Heart left ventricle (tissue), 16 donors: ENCODE measurements around the gene ASCC3. TPM values are rescaled to one million over a fixed set of nuclear protein-coding genes. Genes with fewer than 3 reads are reported as not detected.

Experiments used
- ATAC-seq, 4 donors: fragments of 200-7000 bp; cut with Tn5 transposase; one replicate each; pipeline ENCODE4 v1.9.1; 2020 to 2022; ENCODE audit warnings: moderate library complexity in 4 of 4, mild to moderate bottlenecking in 3 of 4, moderate number of reproducible peaks in 1 of 4
- DNase-seq, 5 donors: peaks; one replicate each; pipeline ENCODE4 v3.0.0-alpha.2; 2020
- H3K27ac ChIP-seq, 12 donors: fragments of 200-600 bp; sonication (generic) in 4 of 12; one replicate each; pipeline versions ENCODE4 v1.5.0 to v1.8.0; 2016 to 2022; ENCODE audit warnings: mild to moderate bottlenecking in 2 of 12
- H3K27me3 ChIP-seq, 9 donors: fragments of 200-600 bp; sonication (generic) in 2 of 9; one replicate each; pipeline versions ENCODE4 v1.5.1 to v1.8.0; 2016 to 2022; ENCODE audit warnings: mild to moderate bottlenecking in 3 of 9
- H3K36me3 ChIP-seq, 9 donors: fragments of 200-600 bp; sonication (generic) in 2 of 9; one replicate each; pipeline versions ENCODE4 v1.5.0 to v1.8.0; 2018 to 2022; ENCODE audit warnings: mild to moderate bottlenecking in 2 of 9
- H3K4me1 ChIP-seq, 12 donors: fragments of 200-600 bp; sonication (generic) in 4 of 12; one replicate each; pipeline versions ENCODE4 v1.5.0 to v1.8.0; 2016 to 2022; ENCODE audit warnings: mild to moderate bottlenecking in 3 of 12
- H3K4me3 ChIP-seq, 12 donors: fragments of 200-600 bp; sonication (generic) in 4 of 12; one replicate each; pipeline versions ENCODE4 v1.5.0 to v1.8.0; 2017 to 2022; ENCODE audit warnings: mild to moderate bottlenecking in 9 of 12, moderate library complexity in 4 of 12
- H3K9me3 ChIP-seq, 12 donors: fragments of 200-600 bp; sonication (generic) in 4 of 12; one replicate each; pipeline versions ENCODE4 v1.5.0 to v1.8.0; 2016 to 2022; ENCODE audit warnings: mild to moderate bottlenecking in 1 of 12
- CTCF ChIP-seq, 12 donors: fragments of 200-600 bp; sonication (generic) in 4 of 12; IDR thresholded peaks; one replicate each; pipeline versions ENCODE4 v1.5.0 to v1.8.0; 2018 to 2022; ENCODE audit warnings: antibody characterized with exemption in 12 of 12, mild to moderate bottlenecking in 5 of 12
- POLR2A ChIP-seq, 2 donors: fragments of 450-650 bp; IDR thresholded peaks; one replicate each; pipeline ENCODE4 v1.6.1; 2017; ENCODE audit warnings: antibody characterized with exemption in 2 of 2, mild to moderate bottlenecking in 2 of 2, moderate library complexity in 2 of 2
- WGBS, 4 donors: extraction: QIAGEN DNeasy Blood & Tissue Kit in 2 of 4; methylation state at CpG; one replicate each; pipeline versions ENCODE4 v1.1.5 to v1.1.7; 2013 to 2018; 5-methylcytosine and 5-hydroxymethylcytosine counted together
- intact Hi-C, 10 donors: fragments of 100-400 bp; cut with DNase I; formaldehyde crosslinking; loops; one replicate each; pipeline versions ENCODE4 v1.11.1 to v1.14.2; 2022
- polyA plus RNA-seq, 2 donors: library from polyadenylated mRNA; stranded (reverse); fragments of 200-250 nt; gene quantifications; one replicate each; pipeline ENCODE4 v1.2.3, GENCODE V29; 2013
- total RNA-seq, 9 donors: library from RNA; depleted of rRNA in 2 of 9; stranded (reverse); fragments of >200 nt in 2 of 9; fragmentation: NEBNext Ultra II Directional in 3 of 9; extraction: Animal tissue kit (Norgen Biotek cat#: 25700) in 3 of 9; gene quantifications; one replicate each; pipeline versions ENCODE4 v1.1.0 to v1.2.4, GENCODE V29; 2016 to 2023
- donor health status: ischemic (EF 13 %, LVEDD 7.1; RV severe dilation, severe dysfunction).
- donor health status: healthy with polysubstance abuse.
- donor health status: DM: no; HTN: yes; CAD: no.
- donor health status: DM: no; HTN: no; CAD: no.
- donor health status: ischemic (EF 25% LVEDD 6.9; RV normal size, moderate dysfunction).
- donor health status: ischemic (EF 25% LVEDD 5.7; RV mildly dilated, moderate dysfunction).
- donor health status: healthy.
- donor health status: DM: yes; HTN: yes; CAD: no.
- donor health status: ischemic (EF 35%, LVEDD 5.7; RV mildly dilated, moderate dysfunction).
- donor health status: nonischemic (EF 11% LVEDD 7.7; RV severe dilation, severe dysfunction).
- donor health status: DM: yes; HTN: yes; CAD: no.
- donor health status: PGD.
- donor health status: ischemic (EF 29% LVEDD 5.4; RV normal size, mild dysfunction).
- donor health status: nonischemic (EF 23%, LVEDD 6.1; RV moderate dilation, normal function).

Gene ASCC3
- total and polyA plus RNA-seq, 11 donors: 3.4 to 29.2 (median 15.0) TPM

DNA sequence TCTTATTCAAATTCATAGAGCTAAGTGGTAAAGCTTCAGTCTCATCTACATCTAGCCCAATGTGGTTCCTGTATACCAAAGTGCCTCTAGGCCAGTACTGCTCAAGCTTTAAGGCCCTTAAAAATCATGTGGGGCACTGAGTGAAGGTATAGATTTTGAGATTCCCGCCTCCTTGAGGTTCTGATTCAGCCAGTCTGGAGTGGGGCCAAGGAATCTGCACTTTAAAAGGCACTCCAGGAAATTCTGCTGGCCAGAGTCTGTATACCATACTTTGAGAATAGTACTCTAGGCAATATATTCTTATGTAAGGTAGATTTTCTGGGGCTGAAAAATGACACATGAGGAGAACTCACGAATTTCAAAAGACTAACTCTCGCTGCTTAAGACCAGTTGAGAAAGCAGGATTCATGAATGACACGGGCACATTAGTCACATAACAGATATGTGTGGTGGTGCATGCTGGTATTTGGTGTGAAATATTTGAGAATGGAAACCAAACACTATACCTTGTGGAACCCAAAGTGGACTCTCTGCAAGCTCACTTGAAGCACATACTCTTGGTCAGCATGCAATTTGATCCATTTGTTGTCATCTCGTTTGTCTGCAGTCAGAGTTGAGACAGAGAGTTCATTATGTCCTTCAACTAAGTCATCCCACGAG lies 368.8 kb downstream of the ASCC3 start:
- intact Hi-C loops: no loop called here
- WGBS, 4 donors: 68 to 74% (median 71%) methylated on average over 6 of the region's 6 CpGs
- H3K9me3 ChIP-seq: no peaks in the 10 kb centered on the region
- H3K27me3 ChIP-seq: no peaks in the 10 kb centered on the region
- TF ChIP-seq POLR2A (IDR thresholded peaks at IDR 0.05) (no peak), CTCF (IDR thresholded peaks at IDR 0.05) (no peak)
- H3K4me3 ChIP-seq: no peak overlapping the region
- H3K36me3 ChIP-seq: peaks cover 0 to 78% (median 64%) of the 10 kb centered on the region in 9 donors
- DNase-seq (no peak), ATAC-seq (no peak)
- no peaks in the 10 kb centered on the region for H3K4me1 ChIP-seq
- no peak overlapping the region for H3K27ac ChIP-seq

- H3K9me3 ChIP-seq: no peaks in the 10 kb centered on the region
- no peak for ATAC-seq
- peaks cover 0 to 3% (median 0%) of the 10 kb centered on the region in 12 donors for H3K4me1 ChIP-seq
- peaks cover 0 to 51% (median 43%) of the 10 kb centered on the region in 9 donors for H3K36me3 ChIP-seq
- TF ChIP-seq CTCF (IDR thresholded peaks at IDR 0.05) (no peak), POLR2A (IDR thresholded peaks at IDR 0.05) (no peak)
- no peak overlapping the region for H3K27ac ChIP-seq
- DNase-seq: no peak
- H3K4me3 ChIP-seq: no peak overlapping the region
- H3K27me3 ChIP-seq: no peaks in the 10 kb centered on the region
- intact Hi-C loops: no loop called here
- WGBS, 4 donors: 95 to 100% (median 97%) methylated on average over 3 of the region's 3 CpGs
These were observed 372.0 kb downstream of the ASCC3 start for GRCh38 chr6:100509101-100509500.

DNA sequence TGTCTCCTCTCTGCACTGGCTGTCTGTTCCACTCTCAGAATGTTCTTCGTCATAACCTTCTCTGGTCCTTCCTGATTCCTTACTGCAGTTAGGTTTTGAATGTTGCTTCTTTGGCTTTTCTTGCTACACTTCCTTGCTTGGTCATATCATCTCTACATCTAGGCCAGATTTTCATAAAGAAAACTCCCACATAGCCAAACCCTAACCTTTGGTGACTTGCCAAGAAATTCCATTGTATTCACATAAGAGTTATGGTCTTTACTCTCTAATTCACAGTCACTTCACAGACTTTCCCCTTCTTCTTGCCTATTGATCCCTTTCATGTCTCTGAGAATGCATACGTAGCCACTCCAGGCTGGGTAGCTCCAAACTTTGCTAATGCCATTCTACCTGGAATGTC lies 374.5 kb downstream of the ASCC3 start:
- no peaks in the 10 kb centered on the region for H3K9me3 ChIP-seq
- 92 to 94% (median 93%) methylated on average over 2 of the region's 2 CpGs for WGBS, 4 donors
- no peaks in the 10 kb centered on the region for H3K27me3 ChIP-seq
- TF ChIP-seq POLR2A (IDR thresholded peaks at IDR 0.05): no peak
- no peak for TF ChIP-seq CTCF (IDR thresholded peaks at IDR 0.05)
- no peak overlapping the region for H3K4me3 ChIP-seq
- peaks cover 0 to 39% (median 29%) of the 10 kb centered on the region in 9 donors for H3K36me3 ChIP-seq
- H3K27ac ChIP-seq: no peak overlapping the region
- peaks cover 0 to 3% (median 0%) of the 10 kb centered on the region in 12 donors for H3K4me1 ChIP-seq
- intact Hi-C loops: no loop called here
- DNase-seq (no peak), ATAC-seq (no peak)

DNA sequence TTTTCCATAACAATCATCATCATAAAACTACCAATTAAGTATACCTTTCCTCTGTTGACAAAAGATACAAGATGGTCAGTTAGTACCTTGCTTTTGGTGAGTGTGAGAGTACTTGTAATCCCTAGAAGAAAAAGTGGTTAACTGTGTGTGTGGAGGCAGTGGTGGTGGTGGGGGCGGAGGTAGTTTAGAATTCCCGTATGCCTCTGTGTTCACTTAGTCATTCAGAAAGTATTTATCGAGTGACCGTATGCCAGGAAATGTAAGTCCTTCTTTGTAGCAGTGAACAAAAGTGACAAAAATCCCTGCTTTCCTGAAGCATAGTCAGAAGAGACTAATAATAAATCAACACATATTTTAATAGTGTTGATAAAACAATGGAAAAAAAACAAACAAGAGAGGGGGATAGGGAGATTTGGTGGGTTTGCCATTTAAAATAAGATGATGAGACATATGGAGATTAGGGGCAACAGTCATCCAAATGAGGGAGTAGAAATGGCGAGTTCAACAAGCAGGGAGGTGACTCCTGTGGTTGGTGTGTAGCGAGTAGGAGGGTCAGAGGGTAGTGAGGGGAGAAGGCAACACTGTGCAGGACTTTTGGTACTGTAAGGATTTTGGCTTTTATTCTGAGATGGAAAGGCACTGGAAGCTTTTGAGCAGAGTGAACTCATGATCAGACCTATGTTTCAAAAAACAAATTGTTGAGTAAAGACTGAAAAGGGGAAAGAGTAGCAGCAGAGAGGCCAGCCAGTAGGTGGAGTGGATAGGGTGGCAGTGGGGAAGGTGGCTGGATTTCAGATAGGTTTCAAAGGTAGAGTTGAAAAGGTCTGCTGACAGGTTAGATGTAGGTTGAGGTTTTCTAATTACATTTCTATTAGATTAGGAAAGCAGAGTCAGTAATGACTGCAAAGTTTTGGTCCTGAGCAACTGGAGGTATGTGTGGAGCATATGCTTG lies 376.1 kb downstream of the ASCC3 start:
- Histone ChIP-seq H3K9me3 (no peaks in the 10 kb centered on the region), H3K27ac (no peak overlapping the region), H3K36me3 (peaks cover 0 to 23% (median 17%) of the 10 kb centered on the region in 9 donors), H3K27me3 (no peaks in the 10 kb centered on the region), H3K4me3 (no peak overlapping the region), H3K4me1 (peaks cover 0 to 3% (median 0%) of the 10 kb centered on the region in 12 donors)
- intact Hi-C loops: no loop called here
- 61 to 66% (median 64%) methylated on average over 6 of the region's 6 CpGs for WGBS, 4 donors
- peak in 1 of 5 donors; percentile 27 for DNase-seq
- TF ChIP-seq CTCF (IDR thresholded peaks at IDR 0.05) (no peak), POLR2A (IDR thresholded peaks at IDR 0.05) (no peak)
- peak in 2 of 4 donors; percentile 54 to 73 for ATAC-seq
